GM12875 (cell line): Measurements from ENCODE around the gene CATSPERE.
"Not testable (repeated sequence)": the region's sequence is repeated elsewhere in the genome, so short reads cannot be mapped to it uniquely, and the experiment has no call there.

ENCODE experiments used
- H3K4me3 ChIP-seq: one replicate; pipeline ENCODE4 v1.5.1; 2011; ENCODE audit warnings: low read depth, low read length, control low read depth
- TF ChIP-seq, protein P1 (sequence below): IDR thresholded peaks from 2 replicates; pipeline ENCODE4 v1.5.1; 2011; ENCODE audit warnings: low read depth, mild to moderate bottlenecking, control low read depth, inconsistent platforms, low read length, moderate library complexity, borderline replicate concordance; ENCODE audit not compliant: insufficient read depth

CATSPERE gene

DNA sequence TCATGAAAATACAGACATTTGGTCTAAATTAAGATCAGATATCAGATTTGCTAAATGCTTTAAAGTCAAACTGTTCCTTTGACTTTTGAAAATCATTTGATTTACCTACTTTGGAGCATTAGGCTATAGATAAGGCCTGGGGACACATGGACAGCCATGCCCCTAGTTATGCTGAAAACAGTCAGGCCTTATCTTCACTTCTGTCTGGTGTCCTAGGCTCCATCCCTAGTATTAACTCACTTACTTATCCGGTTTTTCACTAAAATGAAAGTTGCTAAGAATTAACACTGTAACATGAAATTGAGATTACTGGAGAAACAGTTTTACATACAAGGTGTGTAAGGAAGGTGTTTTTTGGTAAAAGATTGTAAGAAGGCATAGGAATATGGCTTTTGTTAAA is 4.5 kb upstream of the CATSPERE start:
- H3K4me3 ChIP-seq: no peak overlapping the region
- TF ChIP-seq, protein P1, sequence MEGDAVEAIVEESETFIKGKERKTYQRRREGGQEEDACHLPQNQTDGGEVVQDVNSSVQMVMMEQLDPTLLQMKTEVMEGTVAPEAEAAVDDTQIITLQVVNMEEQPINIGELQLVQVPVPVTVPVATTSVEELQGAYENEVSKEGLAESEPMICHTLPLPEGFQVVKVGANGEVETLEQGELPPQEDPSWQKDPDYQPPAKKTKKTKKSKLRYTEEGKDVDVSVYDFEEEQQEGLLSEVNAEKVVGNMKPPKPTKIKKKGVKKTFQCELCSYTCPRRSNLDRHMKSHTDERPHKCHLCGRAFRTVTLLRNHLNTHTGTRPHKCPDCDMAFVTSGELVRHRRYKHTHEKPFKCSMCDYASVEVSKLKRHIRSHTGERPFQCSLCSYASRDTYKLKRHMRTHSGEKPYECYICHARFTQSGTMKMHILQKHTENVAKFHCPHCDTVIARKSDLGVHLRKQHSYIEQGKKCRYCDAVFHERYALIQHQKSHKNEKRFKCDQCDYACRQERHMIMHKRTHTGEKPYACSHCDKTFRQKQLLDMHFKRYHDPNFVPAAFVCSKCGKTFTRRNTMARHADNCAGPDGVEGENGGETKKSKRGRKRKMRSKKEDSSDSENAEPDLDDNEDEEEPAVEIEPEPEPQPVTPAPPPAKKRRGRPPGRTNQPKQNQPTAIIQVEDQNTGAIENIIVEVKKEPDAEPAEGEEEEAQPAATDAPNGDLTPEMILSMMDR: no peak

DNA sequence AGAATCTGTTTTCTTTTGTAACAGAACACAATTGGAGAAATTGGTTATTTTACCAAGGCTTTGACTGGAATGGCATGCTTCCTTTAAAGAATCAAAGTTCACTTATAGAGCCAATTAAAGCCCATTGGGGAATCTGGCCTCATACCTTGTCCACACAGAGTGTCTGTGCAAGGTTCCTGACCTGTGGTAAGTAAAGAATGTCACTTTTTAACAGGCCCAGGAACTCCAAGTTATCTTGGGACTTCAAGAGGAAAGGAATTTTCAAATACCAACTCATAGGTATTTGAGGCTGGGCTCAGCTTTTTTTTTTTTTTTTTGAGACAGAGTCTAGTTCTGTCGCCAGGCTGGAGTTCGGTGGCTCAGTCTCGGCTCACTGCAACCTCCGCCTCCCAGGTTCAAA is 2.3 kb upstream of the CATSPERE start:
- TF ChIP-seq, protein P1: no peak
- H3K4me3 ChIP-seq: no peak overlapping the region

DNA sequence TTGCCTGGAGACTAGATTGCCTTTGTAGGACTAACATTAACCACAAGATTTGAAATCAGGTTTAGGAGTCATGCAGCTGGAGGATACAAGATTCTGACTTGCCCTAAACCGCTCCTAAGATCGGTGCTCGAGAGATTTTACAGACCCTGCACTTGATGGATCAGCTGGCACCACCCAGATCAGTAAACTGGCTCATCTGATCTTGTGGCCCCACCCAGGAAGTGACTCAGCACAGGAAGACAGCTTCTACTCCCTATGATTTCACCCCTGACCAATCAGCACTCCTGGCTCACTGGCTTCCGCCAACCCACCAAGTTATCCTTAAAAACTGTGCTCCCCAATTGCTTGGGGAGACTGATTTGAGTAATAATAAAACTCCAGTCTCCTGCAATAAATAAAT is 876 bp upstream of the CATSPERE start:
- TF ChIP-seq, protein P1: no peak
- no peak overlapping the region for H3K4me3 ChIP-seq

DNA sequence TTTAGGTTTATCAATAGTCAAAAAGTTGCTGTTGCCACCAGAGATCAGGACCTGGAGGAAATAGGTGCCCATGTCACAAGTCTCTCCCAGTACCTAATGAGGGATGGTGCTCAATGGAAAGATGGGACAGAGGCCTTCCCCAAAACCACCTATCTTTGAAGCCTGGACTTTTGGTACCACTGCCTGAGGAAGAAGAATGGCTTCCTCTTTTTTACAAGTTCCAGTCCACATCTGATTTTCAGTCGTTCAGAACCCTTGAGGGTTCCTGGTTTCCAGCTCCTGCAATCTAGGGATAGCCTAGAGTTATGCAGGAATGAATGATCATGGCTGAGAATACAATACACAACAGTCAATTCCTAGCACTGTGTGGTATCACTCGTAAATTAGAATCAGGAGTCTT is 5.7 kb downstream of the CATSPERE start:
- TF ChIP-seq, protein P1: no peak

DNA sequence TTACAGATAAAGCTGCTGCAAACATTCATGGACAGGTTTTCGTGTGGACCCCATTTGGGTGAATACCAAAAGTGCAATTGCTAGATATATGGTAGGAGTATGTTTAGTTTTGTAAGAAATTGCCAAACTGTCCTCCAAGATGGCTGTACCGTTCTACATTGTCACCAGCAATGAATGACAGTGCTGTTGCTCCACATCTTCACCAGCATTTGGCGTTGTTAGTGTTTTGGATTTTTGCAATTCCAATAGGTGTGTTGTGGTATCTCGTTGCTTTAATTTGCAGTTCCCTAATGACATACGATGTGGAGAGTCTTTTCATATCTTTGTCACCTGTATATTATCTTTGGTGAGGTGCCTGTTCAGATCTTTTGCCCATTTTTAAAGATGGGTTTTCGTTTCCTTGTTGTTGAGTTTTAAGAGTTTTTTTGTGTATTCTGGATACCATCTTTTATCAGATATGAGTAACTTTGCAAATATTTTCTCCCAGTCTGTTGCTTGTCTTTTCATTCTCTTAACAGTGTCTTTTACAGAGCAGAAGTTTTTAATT is 12.1 kb downstream of the CATSPERE start:
- TF ChIP-seq, protein P1: no peak
- no peak overlapping the region for H3K4me3 ChIP-seq

More for the DNA sequence above, 5.7 kb downstream of the CATSPERE start:
- no peak overlapping the region for H3K4me3 ChIP-seq

DNA sequence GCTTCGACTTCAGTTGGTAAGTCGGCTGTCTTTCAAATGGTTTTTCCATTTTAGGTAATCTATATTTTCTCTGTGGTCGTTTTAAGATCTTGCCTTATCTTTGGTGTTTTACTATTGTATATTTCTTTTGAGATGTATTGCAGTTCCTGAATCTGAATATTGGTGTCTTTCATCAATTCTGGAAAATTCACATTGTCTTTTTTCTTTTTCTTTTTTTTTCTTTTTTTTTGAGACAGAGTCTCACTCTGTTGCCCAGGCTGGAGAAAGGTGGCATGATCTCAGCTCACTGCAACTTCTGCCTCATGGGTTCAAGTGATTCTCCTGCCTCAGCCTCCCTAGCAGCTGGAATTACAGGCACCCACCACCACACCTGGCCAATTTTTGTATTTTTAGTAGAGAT is 23.9 kb downstream of the CATSPERE start:
- H3K4me3 ChIP-seq: not testable (repeated sequence)

DNA sequence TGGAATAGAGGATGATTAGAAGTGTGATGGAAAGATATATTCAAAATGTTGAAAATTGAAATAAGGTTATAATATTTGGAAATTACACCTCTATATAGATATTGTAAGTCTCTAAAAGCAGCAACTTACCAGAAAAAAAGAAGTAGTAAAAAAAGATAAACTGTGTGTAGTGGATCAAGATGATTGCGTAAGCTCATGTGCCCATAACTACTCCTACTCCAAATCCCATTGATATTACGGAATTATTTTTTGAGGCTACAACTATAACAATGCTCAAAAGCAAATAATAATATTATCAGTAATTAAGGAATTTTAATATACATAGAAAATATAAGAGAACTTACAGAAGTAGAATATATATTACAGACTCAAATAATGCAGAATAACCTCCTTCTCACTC is 33.6 kb downstream of the CATSPERE start:
- TF ChIP-seq, protein P1: no peak
- no peak overlapping the region for H3K4me3 ChIP-seq

DNA sequence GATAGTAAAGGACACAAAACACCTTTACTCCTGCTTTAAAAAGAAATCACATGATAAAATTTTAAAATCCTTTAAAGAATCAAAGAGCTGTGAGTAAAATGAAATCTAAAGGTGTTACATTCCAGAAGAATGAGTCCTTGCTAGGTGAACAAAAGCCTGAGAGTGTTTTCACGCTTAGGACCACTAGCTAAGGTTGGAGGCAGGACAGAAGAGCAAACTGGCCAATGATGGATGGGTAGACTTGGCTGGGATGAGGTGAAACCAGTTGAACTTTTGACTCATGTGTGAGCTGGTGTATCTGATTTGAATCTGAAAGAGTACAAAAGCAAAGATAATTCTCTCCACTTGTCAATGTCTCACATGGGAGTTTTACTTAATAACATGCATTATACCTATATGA is 35.1 kb downstream of the CATSPERE start:
- no peak overlapping the region for H3K4me3 ChIP-seq
- TF ChIP-seq, protein P1: no peak
